Activated CD8-positive, alpha-beta memory T cell treated with anti-CD3 and anti-CD28 coated beads for 48 hours (primary cell): ENCODE data around the gene USP32.
"Not testable (repeated sequence)": the region's sequence is repeated elsewhere in the genome, so short reads cannot be mapped to it uniquely, and the experiment has no call there.

Experiments
- DNase-seq, 3 experiments: peaks; one replicate each; pipeline ENCODE4 v3.0.0-alpha.2; 2020; ENCODE audit warnings: low read depth in 2 of 3, low spot score in 2 of 3

The USP32 gene

GRCh38 chr17:60403962-60404361 is 12.0 kb upstream of the USP32 start:
- no peak for DNase-seq

GRCh38 chr17:60403523-60403810 is 11.5 kb upstream of the USP32 start:
- no peak for DNase-seq

- DNase-seq = no peak
Measured at GRCh38 chr17:60401819-60402218, 9.9 kb upstream of the USP32 start.

GRCh38 chr17:60398227-60398959 is 6.5 kb upstream of the USP32 start:
- DNase-seq = no peak

GRCh38 chr17:60396412-60396811 is 4.5 kb upstream of the USP32 start:
- DNase-seq = no peak

GRCh38 chr17:60395508-60396065 is 3.7 kb upstream of the USP32 start:
- DNase-seq = no peak

GRCh38 chr17:60393840-60394723 is 2.1 kb upstream of the USP32 start:
- no peak for DNase-seq

- peak in 1 of 3 experiments; percentile 2 for DNase-seq
Measured at GRCh38 chr17:60392845-60393702, 1.1 kb upstream of the USP32 start.

GRCh38 chr17:60391471-60392041 is 377 bp downstream of the USP32 start:
- peak in 1 of 3 experiments; percentile 5 for DNase-seq

GRCh38 chr17:60390925-60391470 is 935 bp downstream of the USP32 start:
- DNase-seq = no peak

- DNase-seq = no peak
Measured at GRCh38 chr17:60390186-60390585, 1.7 kb downstream of the USP32 start.

- DNase-seq = no peak
Measured at GRCh38 chr17:60388742-60389141, 3.2 kb downstream of the USP32 start.

GRCh38 chr17:60387666-60388065 is 4.3 kb downstream of the USP32 start:
- DNase-seq = no peak

- DNase-seq = no peak
Measured at GRCh38 chr17:60386147-60387058, 5.5 kb downstream of the USP32 start.

GRCh38 chr17:60384921-60385320 is 7.0 kb downstream of the USP32 start:
- not testable (repeated sequence) for DNase-seq

GRCh38 chr17:60383379-60383778 is 8.6 kb downstream of the USP32 start:
- DNase-seq = no peak

GRCh38 chr17:60381958-60382357 is 10.0 kb downstream of the USP32 start:
- DNase-seq = no peak

GRCh38 chr17:60379461-60379860 is 12.5 kb downstream of the USP32 start:
- DNase-seq = not testable (repeated sequence)

GRCh38 chr17:60378187-60378586 is 13.7 kb downstream of the USP32 start:
- DNase-seq = not testable (repeated sequence)
